Hepatocyte (in vitro differentiated cells): ENCODE data around the gene FAM193A. TPM values are rescaled to one million over a fixed set of nuclear protein-coding genes. Genes with fewer than 3 reads are reported as not detected.

Experiments
- DNase-seq: peaks from one replicate; pipeline ENCODE4 v3.0.0-alpha.2; 2016; ENCODE audit warnings: low spot score
- H2AFZ ChIP-seq: fragments of 200-600 bp; sonication (generic); 2 replicates; pipeline ENCODE4 v1.6.0; 2016; ENCODE audit warnings: antibody characterized with exemption, mild to moderate bottlenecking
- H3K27ac ChIP-seq: fragments of 200-600 bp; sonication (generic); 2 replicates; pipeline ENCODE4 v1.5.1; 2016; ENCODE audit warnings: mild to moderate bottlenecking
- H3K27me3 ChIP-seq: fragments of 200-600 bp; sonication (generic); 2 replicates; pipeline ENCODE4 v1.6.1; 2016
- H3K36me3 ChIP-seq: fragments of 200-600 bp; sonication (generic); replicated peaks from 2 replicates; pipeline ENCODE4 v1.5.1; 2016; ENCODE audit warnings: low read depth; ENCODE audit not compliant: insufficient read depth
- H3K4me1 ChIP-seq: fragments of 200-600 bp; sonication (generic); 2 replicates; pipeline ENCODE4 v1.5.1; 2016; ENCODE audit warnings: mild to moderate bottlenecking, moderate library complexity; ENCODE audit not compliant: insufficient read depth
- H3K4me2 ChIP-seq: fragments of 200-600 bp; sonication (generic); 2 replicates; pipeline ENCODE4 v1.6.0; 2016
- H3K4me3 ChIP-seq: fragments of 200-600 bp; sonication (generic); 2 replicates; pipeline ENCODE4 v1.5.1; 2016; ENCODE audit warnings: mild to moderate bottlenecking
- H3K79me2 ChIP-seq: fragments of 200-600 bp; sonication (generic); 2 replicates; pipeline ENCODE4 v1.6.0; 2017; ENCODE audit warnings: mild to moderate bottlenecking
- H3K9me2 ChIP-seq: fragments of 200-600 bp; sonication (generic); replicated peaks from 2 replicates; pipeline ENCODE4 v1.6.0; 2017; ENCODE audit warnings: mild to moderate bottlenecking; ENCODE audit not compliant: insufficient read depth
- H3K9me3 ChIP-seq: fragments of 200-600 bp; sonication (generic); 2 replicates; pipeline ENCODE4 v1.5.1; 2016; ENCODE audit warnings: low read depth, mild to moderate bottlenecking
- H4K20me1 ChIP-seq: fragments of 200-600 bp; sonication (generic); 2 replicates; pipeline ENCODE4 v1.6.0; 2016; ENCODE audit warnings: mild to moderate bottlenecking; ENCODE audit not compliant: insufficient read depth, poor library complexity, severe bottlenecking
- EZH2 ChIP-seq: fragments of 200-600 bp; sonication (generic); IDR thresholded peaks from 2 replicates; pipeline ENCODE4 v1.6.1; 2016; ENCODE audit warnings: antibody characterized with exemption, mild to moderate bottlenecking, borderline replicate concordance
- EZH2phosphoT487 ChIP-seq: fragments of 200-600 bp; sonication (generic); IDR thresholded peaks from one replicate; pipeline ENCODE4 v1.6.1; 2018; ENCODE audit warnings: antibody characterized with exemption, mild to moderate bottlenecking, low read depth, moderate library complexity; ENCODE audit not compliant: unreplicated experiment, severe bottlenecking
- WGBS: methylation state at CpG from one replicate; pipeline ENCODE4 v1.1.6; 2016; ENCODE audit warnings: low lambda C conversion rate; ENCODE audit errors: missing lambda C conversion rate; 5-methylcytosine and 5-hydroxymethylcytosine counted together
- polyA plus RNA-seq: library from polyadenylated mRNA; unstranded; fragments of >200 nt; fragmentation: Nextera tagmentation; extraction: Ambion mirVana; gene quantifications from 2 replicates; pipeline ENCODE4 v1.2.1, GENCODE V29; 2016
- total RNA-seq: library from RNA; depleted of rRNA; stranded (reverse); fragments of >200 nt; gene quantifications from 2 replicates; pipeline ENCODE4 v1.2.3, GENCODE V29; 2014
- TF ChIP-seq, protein P1 (sequence below): fragments of 200-600 bp; sonication (generic); IDR thresholded peaks from 2 replicates; pipeline ENCODE4 v1.5.1; 2016; ENCODE audit warnings: antibody characterized with exemption, mild to moderate bottlenecking; ENCODE audit not compliant: poor library complexity

Gene FAM193A
- total and polyA plus RNA-seq, 2 experiments from 2014 or later: 11.4 to 15.8 TPM

GRCh38 chr4:2489081-2489805, 47.2 kb upstream of the FAM193A start:
- Histone ChIP-seq H3K4me3 (no peak overlapping the region), H2AFZ (no peak overlapping the region), H3K79me2 (peaks cover 92% of the 10 kb centered on the region), H3K9me2 (no peaks in the 10 kb centered on the region), H3K4me1 (peaks cover 7% of the 10 kb centered on the region), H3K36me3 (no peaks in the 10 kb centered on the region), H3K4me2 (no peak overlapping the region), H3K9me3 (no peaks in the 10 kb centered on the region), H3K27me3 (no peaks in the 10 kb centered on the region), H4K20me1 (peaks cover 58% of the 10 kb centered on the region), H3K27ac (no peak overlapping the region)
- TF ChIP-seq, protein P1, sequence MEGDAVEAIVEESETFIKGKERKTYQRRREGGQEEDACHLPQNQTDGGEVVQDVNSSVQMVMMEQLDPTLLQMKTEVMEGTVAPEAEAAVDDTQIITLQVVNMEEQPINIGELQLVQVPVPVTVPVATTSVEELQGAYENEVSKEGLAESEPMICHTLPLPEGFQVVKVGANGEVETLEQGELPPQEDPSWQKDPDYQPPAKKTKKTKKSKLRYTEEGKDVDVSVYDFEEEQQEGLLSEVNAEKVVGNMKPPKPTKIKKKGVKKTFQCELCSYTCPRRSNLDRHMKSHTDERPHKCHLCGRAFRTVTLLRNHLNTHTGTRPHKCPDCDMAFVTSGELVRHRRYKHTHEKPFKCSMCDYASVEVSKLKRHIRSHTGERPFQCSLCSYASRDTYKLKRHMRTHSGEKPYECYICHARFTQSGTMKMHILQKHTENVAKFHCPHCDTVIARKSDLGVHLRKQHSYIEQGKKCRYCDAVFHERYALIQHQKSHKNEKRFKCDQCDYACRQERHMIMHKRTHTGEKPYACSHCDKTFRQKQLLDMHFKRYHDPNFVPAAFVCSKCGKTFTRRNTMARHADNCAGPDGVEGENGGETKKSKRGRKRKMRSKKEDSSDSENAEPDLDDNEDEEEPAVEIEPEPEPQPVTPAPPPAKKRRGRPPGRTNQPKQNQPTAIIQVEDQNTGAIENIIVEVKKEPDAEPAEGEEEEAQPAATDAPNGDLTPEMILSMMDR: no peak
- TF ChIP-seq EZH2 (no peak), EZH2phosphoT487 (no peak)
- no peak for DNase-seq
- 93% methylated on average over 20 of the region's 20 CpGs for WGBS

- TF ChIP-seq EZH2: no peak
- no peak for TF ChIP-seq EZH2phosphoT487
- TF ChIP-seq, protein P1: no peak
- Histone ChIP-seq H3K4me3 (no peak overlapping the region), H3K4me2 (no peak overlapping the region), H3K4me1 (no peaks in the 10 kb centered on the region), H2AFZ (no peak overlapping the region), H3K27ac (no peak overlapping the region), H3K9me2 (no peaks in the 10 kb centered on the region), H3K79me2 (peaks cover 90% of the 10 kb centered on the region), H4K20me1 (peaks cover 57% of the 10 kb centered on the region), H3K27me3 (no peaks in the 10 kb centered on the region), H3K36me3 (no peaks in the 10 kb centered on the region), H3K9me3 (no peaks in the 10 kb centered on the region)
- no peak for DNase-seq
- 99% methylated on average over 9 of the region's 9 CpGs for WGBS
Observed at GRCh38 chr4:2489841-2490552, 46.5 kb upstream of the FAM193A start.

DNA sequence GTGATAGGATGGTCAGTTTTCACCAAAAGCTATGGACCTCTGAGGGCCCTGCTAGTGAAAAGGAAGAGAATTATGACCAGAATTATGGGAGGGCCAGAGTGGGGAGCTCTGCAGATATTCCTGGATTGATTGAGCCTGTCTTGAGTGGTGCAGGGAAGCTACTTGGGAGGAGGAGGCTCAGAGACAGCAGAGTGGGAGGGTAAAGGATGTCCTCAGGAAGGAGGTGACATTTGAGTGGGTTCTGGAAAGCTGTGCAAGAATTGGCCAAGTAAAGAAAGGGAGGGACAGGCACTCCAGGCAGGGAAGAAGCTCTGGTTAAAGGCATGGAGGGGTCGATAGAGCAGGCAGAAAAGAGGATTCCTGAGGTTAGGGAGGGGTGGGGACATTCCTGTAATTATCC, 43.5 kb upstream of the FAM193A start:
- Histone ChIP-seq H2AFZ (no peak overlapping the region), H3K4me2 (no peak overlapping the region), H3K9me3 (no peaks in the 10 kb centered on the region), H3K36me3 (no peaks in the 10 kb centered on the region), H3K79me2 (peaks cover 80% of the 10 kb centered on the region), H3K27ac (no peak overlapping the region), H4K20me1 (peaks cover 34% of the 10 kb centered on the region), H3K4me3 (no peak overlapping the region), H3K9me2 (no peaks in the 10 kb centered on the region), H3K4me1 (no peaks in the 10 kb centered on the region), H3K27me3 (no peaks in the 10 kb centered on the region)
- DNase-seq: no peak
- WGBS: 77% methylated on average over 1 of the region's 1 CpG
- TF ChIP-seq EZH2phosphoT487 (no peak), EZH2 (no peak)
- TF ChIP-seq, protein P1: no peak
